Uterus (tissue), 2 donors: Measurements from ENCODE around the gene NEMP1.

Experiments used
- CTCF ChIP-seq, 4 experiments: fragments of 200-600 bp in 2 of 4; fragments of 450-650 bp in 2 of 4; sonication (generic) in 2 of 4; IDR thresholded peaks; one replicate each; pipeline ENCODE4 v1.5.1; 2016 to 2019; ENCODE audit warnings: antibody characterized with exemption in 4 of 4, mild to moderate bottlenecking in 2 of 4, moderate library complexity in 1 of 4
- POLR2A ChIP-seq, 2 donors: fragments of 450-650 bp; IDR thresholded peaks; one replicate each; pipeline ENCODE4 v1.6.1; 2016; ENCODE audit warnings: antibody characterized with exemption in 2 of 2, mild to moderate bottlenecking in 1 of 2, moderate library complexity in 1 of 2

- TF ChIP-seq CTCF (IDR thresholded peaks at IDR 0.05) = no peak
- TF ChIP-seq POLR2A (IDR thresholded peaks at IDR 0.05) = no peak
Observed at GRCh38 chr12:57126061-57126460, 47.5 kb upstream of the NEMP1 start.
